ENCODE measurements around the gene KCNJ6. TPM values are rescaled to one million over a fixed set of nuclear protein-coding genes. Genes with fewer than 3 reads are reported as not detected.

The KCNJ6 gene
- total and polyA plus RNA-seq, 2 experiments from 2014 or later = 0.07 to 0.46 TPM

DNA sequence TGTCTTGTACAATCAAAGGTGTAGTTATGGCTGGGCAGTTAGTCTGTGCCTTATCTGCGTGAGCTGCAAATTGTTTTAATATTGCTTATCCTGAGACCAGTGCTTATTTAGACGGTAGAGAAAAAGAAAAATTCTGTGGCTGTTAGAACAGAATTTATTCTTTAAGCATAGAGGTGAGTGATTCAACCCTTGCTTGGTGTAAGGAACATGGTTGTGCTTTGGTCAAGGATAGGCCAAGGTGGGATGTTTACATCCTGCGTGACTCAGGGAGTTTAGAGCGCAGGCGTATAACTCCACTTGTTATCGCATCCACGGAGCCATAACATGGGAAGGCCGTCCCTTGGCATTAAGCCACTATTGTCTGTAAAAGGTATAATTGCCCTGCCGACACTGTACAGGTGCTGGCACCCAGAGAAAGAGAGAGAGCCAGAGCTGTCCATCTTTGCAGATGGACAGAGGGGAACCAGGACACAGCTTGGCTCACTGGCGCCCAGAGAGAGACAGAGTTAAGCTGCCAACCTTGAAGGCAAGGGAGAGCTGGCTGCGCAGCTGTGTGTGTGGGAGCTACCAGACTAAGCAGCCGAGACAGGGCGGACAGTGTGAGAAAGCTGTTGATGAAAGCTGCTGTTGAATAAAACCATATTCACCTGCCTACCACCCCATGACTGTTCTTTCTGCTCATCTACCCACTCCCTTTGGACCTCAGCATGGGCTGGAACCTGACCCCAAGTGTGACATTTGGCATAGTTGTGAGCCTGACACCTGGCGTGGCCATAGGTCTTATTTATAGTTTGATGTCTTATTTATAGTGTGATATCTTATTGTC is 349.3 kb downstream of the KCNJ6 start:
- no peak for DNase-seq (ENCODE audit: low spot score)
- Histone ChIP-seq H4K20me1 (ENCODE audit: insufficient read depth, poor library complexity, severe bottlenecking) (no peaks in the 10 kb centered on the region), H3K4me2 (no peak overlapping the region), H3K36me3 (replicated peaks; ENCODE audit: insufficient read depth, low read depth) (no peaks in the 10 kb centered on the region), H3K79me2 (no peaks in the 10 kb centered on the region), H3K27ac (no peak overlapping the region), H2AFZ (no peak overlapping the region), H3K4me1 (ENCODE audit: insufficient read depth) (peaks cover 11% of the 10 kb centered on the region), H3K4me3 (no peak overlapping the region), H3K27me3 (no peaks in the 10 kb centered on the region), H3K9me2 (replicated peaks; ENCODE audit: insufficient read depth) (no peaks in the 10 kb centered on the region), H3K9me3 (ENCODE audit: low read depth) (no peaks in the 10 kb centered on the region)
- WGBS (ENCODE audit: low lambda C conversion rate, missing lambda C conversion rate) = 92% methylated on average over 14 of the region's 14 CpGs
- TF ChIP-seq EZH2phosphoT487 (IDR thresholded peaks at IDR 0.05; ENCODE audit: low read depth, severe bottlenecking, unreplicated experiment) = no peak

GRCh38 chr21:37565530-37566223 is 350.6 kb downstream of the KCNJ6 start:
- H3K4me2 ChIP-seq = peak overlapping the region; percentile 69
- H2AFZ ChIP-seq = no peak overlapping the region
- H3K36me3 ChIP-seq (replicated peaks; ENCODE audit: insufficient read depth, low read depth) = no peaks in the 10 kb centered on the region
- H3K4me1 ChIP-seq (ENCODE audit: insufficient read depth) = peaks cover 11% of the 10 kb centered on the region
- H3K27me3 ChIP-seq = no peaks in the 10 kb centered on the region
- no peaks in the 10 kb centered on the region for H3K9me3 ChIP-seq (ENCODE audit: low read depth)
- no peaks in the 10 kb centered on the region for H4K20me1 ChIP-seq (ENCODE audit: insufficient read depth, poor library complexity, severe bottlenecking)
- H3K4me3 ChIP-seq = no peak overlapping the region
- H3K79me2 ChIP-seq = no peaks in the 10 kb centered on the region
- no peaks in the 10 kb centered on the region for H3K9me2 ChIP-seq (replicated peaks; ENCODE audit: insufficient read depth)
- DNase-seq (ENCODE audit: low spot score) = peak; percentile 62
- TF ChIP-seq EZH2phosphoT487 (IDR thresholded peaks at IDR 0.05; ENCODE audit: low read depth, severe bottlenecking, unreplicated experiment) (no peak), EZH2 (IDR thresholded peaks at IDR 0.05; ENCODE audit: borderline replicate concordance) (no peak), CTCF (IDR thresholded peaks at IDR 0.05; ENCODE audit: poor library complexity) (peak; percentile 19)
- peak overlapping the region; percentile 91 for H3K27ac ChIP-seq
- WGBS (ENCODE audit: low lambda C conversion rate, missing lambda C conversion rate) = 83% methylated on average over 14 of the region's 14 CpGs

DNA sequence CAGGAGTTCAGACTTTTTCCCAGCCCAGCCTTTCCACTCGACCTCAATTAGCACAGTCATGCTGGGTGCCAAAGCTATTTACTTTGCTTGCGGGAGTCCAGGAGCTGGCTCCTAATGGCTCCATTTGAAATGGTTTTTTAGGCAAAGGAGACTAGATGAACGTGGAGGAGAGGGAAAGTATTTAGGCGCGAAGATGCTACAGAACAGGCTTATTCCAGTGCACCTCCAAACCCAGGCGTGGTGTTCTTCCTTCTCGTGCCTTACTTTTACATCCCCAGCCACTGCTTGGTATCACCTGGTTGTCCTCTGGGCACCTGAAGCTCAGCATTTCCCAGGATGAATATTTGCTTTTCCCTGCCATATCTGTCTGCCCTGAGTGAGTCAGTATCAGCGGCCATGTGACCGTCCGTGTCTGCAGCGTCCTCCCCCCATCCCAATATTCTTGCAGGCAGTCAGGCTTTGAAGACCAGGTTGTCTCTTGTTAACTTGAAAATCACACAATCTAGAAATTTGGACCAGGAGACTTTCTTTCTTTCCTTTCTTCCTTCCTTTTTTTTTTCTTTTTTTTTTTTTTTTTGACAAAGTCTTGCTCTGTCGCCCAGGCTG is 351.2 kb downstream of the KCNJ6 start:
- Histone ChIP-seq H3K4me1 (ENCODE audit: insufficient read depth) (peaks cover 11% of the 10 kb centered on the region), H3K27me3 (no peaks in the 10 kb centered on the region), H4K20me1 (ENCODE audit: insufficient read depth, poor library complexity, severe bottlenecking) (no peaks in the 10 kb centered on the region), H3K79me2 (no peaks in the 10 kb centered on the region), H3K4me3 (no peak overlapping the region), H3K27ac (peak overlapping the region; percentile 91), H2AFZ (no peak overlapping the region), H3K4me2 (peak overlapping the region; percentile 69), H3K36me3 (replicated peaks; ENCODE audit: insufficient read depth, low read depth) (no peaks in the 10 kb centered on the region), H3K9me2 (replicated peaks; ENCODE audit: insufficient read depth) (no peaks in the 10 kb centered on the region), H3K9me3 (ENCODE audit: low read depth) (no peaks in the 10 kb centered on the region)
- DNase-seq (ENCODE audit: low spot score) = peak; percentile 62
- TF ChIP-seq EZH2 (IDR thresholded peaks at IDR 0.05; ENCODE audit: borderline replicate concordance) = no peak
- no peak for TF ChIP-seq EZH2phosphoT487 (IDR thresholded peaks at IDR 0.05; ENCODE audit: low read depth, severe bottlenecking, unreplicated experiment)
- TF ChIP-seq CTCF (IDR thresholded peaks at IDR 0.05; ENCODE audit: poor library complexity) = no peak
- WGBS (ENCODE audit: low lambda C conversion rate, missing lambda C conversion rate) = 56% methylated on average over 12 of the region's 12 CpGs

Measured in hepatocyte (in vitro differentiated cells).